ENCODE measurements around the gene CRYBG1. TPM values are rescaled to one million over a fixed set of nuclear protein-coding genes. Genes with fewer than 3 reads are reported as not detected.

The CRYBG1 gene
- total RNA-seq, 5 donors from 2014 or later (not counting 1 experiment from before 2014, with no cell fraction given), result 26.4 to 50.1 (median 38.0) TPM

GRCh38 chr6:106522562-106523250 is 162.2 kb downstream of the CRYBG1 start:
- Mint-ChIP-seq H3K4me1 (peaks cover 76 to 85% (median 76%) of the 10 kb centered on the region in 3 donors), H3K27me3 (no peaks in the 10 kb centered on the region), H3K27ac (peak overlapping the region; percentile 96 to 97), H3K36me3 (peaks cover 16% of the 10 kb centered on the region), H3K9me3 (no peaks in the 10 kb centered on the region), H3K4me3 (peak overlapping the region; percentile 88 to 94 (median 90))
- DNase-seq (peak in 1 of 35 experiments; percentile 45), ATAC-seq (replicated peaks in 1 of 4) (no peak)
- Histone ChIP-seq H3K4me3 (ENCODE audit: control insufficient read depth in 1 of 2, extremely low read depth in 1 of 2, low read length in 1 of 2) (peak overlapping the region; percentile 74 to 84), H3K4me1 (ENCODE audit: control insufficient read depth in 1 of 2, extremely low read depth in 1 of 2, insufficient read depth in 2 of 2, low read length in 2 of 2) (peaks cover 40 to 55% of the 10 kb centered on the region in 2 experiments), H3K27ac (ENCODE audit: low read length) (peak overlapping the region; percentile 93), H3K36me3 (ENCODE audit: control insufficient read depth in 2 of 2, extremely low read depth in 1 of 2, insufficient read depth in 1 of 2, low read length in 1 of 2) (peaks cover 0 to 12% of the 10 kb centered on the region in 2 donors), H3K27me3 (replicated peaks in 1 of 2; ENCODE audit: control insufficient read depth in 2 of 2, extremely low read depth in 1 of 2, insufficient read depth in 2 of 2, low read length in 1 of 2) (no peaks in the 10 kb centered on the region), H3K9me3 (no peaks in the 10 kb centered on the region)
- CTCF ChIA-PET, result interaction anchor here (0.5 to 4.5 kb wide), 10 partner anchors 11 to 161 kb away, joined by 3 to 75 read pairs (median 4); no protein-coding TSS in a partner anchor
- no CpG with 5 or more reads among the region's 6 CpGs for WGBS (ENCODE audit: insufficient coverage)
- POLR2A ChIA-PET, result interaction anchor here (0.6 to 3.4 kb wide), 11 partner anchors 8 to 39 kb away, joined by 3 to 20 read pairs (median 5); no protein-coding TSS in a partner anchor

- Mint-ChIP-seq H3K4me3 (peak overlapping the region; percentile 85 to 90 (median 88)), H3K27me3 (no peaks in the 10 kb centered on the region), H3K36me3 (peaks cover 36% of the 10 kb centered on the region), H3K9me3 (no peaks in the 10 kb centered on the region), H3K4me1 (peaks cover 71 to 74% (median 71%) of the 10 kb centered on the region in 3 donors), H3K27ac (peak overlapping the region; percentile 95 to 96)
- H3K4me1 ChIP-seq (ENCODE audit: control insufficient read depth in 1 of 2, extremely low read depth in 1 of 2, insufficient read depth in 2 of 2, low read length in 2 of 2), result peaks cover 17 to 34% of the 10 kb centered on the region in 2 experiments
- WGBS (ENCODE audit: insufficient coverage), result 0% methylated on average over 4 of the region's 7 CpGs
- ATAC-seq (replicated peaks in 1 of 4) (peak; percentile 28 to 46 (median 38)), DNase-seq (peak in 1 of 35 experiments; percentile 69)
- CTCF ChIA-PET, result interaction anchor here (0.7 to 2.9 kb wide), 8 partner anchors 9 to 73 kb away, joined by 3 to 29 read pairs (median 6); no protein-coding TSS in a partner anchor
- peaks cover 0 to 33% of the 10 kb centered on the region in 2 donors for H3K36me3 ChIP-seq (ENCODE audit: control insufficient read depth in 2 of 2, extremely low read depth in 1 of 2, insufficient read depth in 1 of 2, low read length in 1 of 2)
- POLR2A ChIA-PET, result interaction anchor here (0.8 to 2.4 kb wide), 8 partner anchors 9 to 34 kb away, joined by 3 to 15 read pairs (median 4); no protein-coding TSS in a partner anchor
- peak overlapping the region; percentile 47 to 74 for H3K4me3 ChIP-seq (ENCODE audit: control insufficient read depth in 1 of 2, extremely low read depth in 1 of 2, low read length in 1 of 2)
- no peaks in the 10 kb centered on the region for H3K9me3 ChIP-seq
- peak overlapping the region; percentile 93 for H3K27ac ChIP-seq (ENCODE audit: low read length)
- H3K27me3 ChIP-seq (replicated peaks in 1 of 2; ENCODE audit: control insufficient read depth in 2 of 2, extremely low read depth in 1 of 2, insufficient read depth in 2 of 2, low read length in 1 of 2), result no peaks in the 10 kb centered on the region
Observed at GRCh38 chr6:106525107-106525881, 164.8 kb downstream of the CRYBG1 start.

- no peak for ATAC-seq (replicated peaks in 1 of 4)
- H3K4me1 Mint-ChIP-seq, result peaks cover 68 to 75% (median 70%) of the 10 kb centered on the region in 3 donors
Observed at GRCh38 chr6:106525882-106526275, 165.4 kb downstream of the CRYBG1 start.

DNA sequence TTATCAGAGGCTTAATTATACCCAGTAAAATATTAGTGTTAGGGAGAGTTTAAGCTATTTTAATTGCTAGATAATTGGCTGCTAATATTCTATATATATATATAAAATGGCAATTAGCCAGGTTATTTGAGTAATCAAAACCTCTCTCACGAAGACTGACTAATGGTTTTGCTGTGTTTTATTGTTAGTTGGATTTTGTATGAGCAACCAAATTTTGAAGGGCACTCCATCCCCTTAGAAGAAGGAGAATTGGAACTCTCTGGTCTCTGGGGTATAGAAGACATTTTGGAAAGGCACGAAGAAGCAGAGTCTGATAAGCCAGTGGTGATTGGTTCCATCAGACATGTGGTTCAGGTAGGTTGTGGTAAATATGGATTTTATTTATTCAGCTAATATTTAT is 166.6 kb downstream of the CRYBG1 start:
- Histone ChIP-seq H3K27ac (ENCODE audit: low read length) (no peak overlapping the region), H3K4me1 (ENCODE audit: control insufficient read depth in 1 of 2, extremely low read depth in 1 of 2, insufficient read depth in 2 of 2, low read length in 2 of 2) (peaks cover 14 to 28% of the 10 kb centered on the region in 2 experiments), H3K9me3 (no peaks in the 10 kb centered on the region), H3K36me3 (ENCODE audit: control insufficient read depth in 2 of 2, extremely low read depth in 1 of 2, insufficient read depth in 1 of 2, low read length in 1 of 2) (peaks cover 0 to 50% of the 10 kb centered on the region in 2 donors), H3K4me3 (ENCODE audit: control insufficient read depth in 1 of 2, extremely low read depth in 1 of 2, low read length in 1 of 2) (no peak overlapping the region), H3K27me3 (replicated peaks in 1 of 2; ENCODE audit: control insufficient read depth in 2 of 2, extremely low read depth in 1 of 2, insufficient read depth in 2 of 2, low read length in 1 of 2) (no peaks in the 10 kb centered on the region)
- POLR2A ChIA-PET, result interaction anchor here (0.6 to 2.4 kb wide), 7 partner anchors 9 to 1666 kb away, joined by 3 to 10 read pairs (median 4); no protein-coding TSS in a partner anchor
- no peak for DNase-seq
- no CpG with 5 or more reads among the region's 2 CpGs for WGBS (ENCODE audit: insufficient coverage)
- Mint-ChIP-seq H3K27me3 (no peaks in the 10 kb centered on the region), H3K27ac (peak overlapping the region in 1 of 2 donors; percentile 45), H3K4me1 (peaks cover 56 to 79% (median 71%) of the 10 kb centered on the region in 3 donors), H3K4me3 (no peak overlapping the region), H3K9me3 (no peaks in the 10 kb centered on the region), H3K36me3 (peaks cover 49% of the 10 kb centered on the region)
- CTCF ChIA-PET, result interaction anchor here (0.7 to 1.2 kb wide), 4 partner anchors 12 to 81 kb away, joined by 3 to 7 read pairs (median 5); no protein-coding TSS in a partner anchor
- no peak for ATAC-seq (replicated peaks in 1 of 4)

More at GRCh38 chr6:106525882-106526275, 165.4 kb downstream of the CRYBG1 start:
- Histone ChIP-seq H3K36me3 (ENCODE audit: control insufficient read depth in 2 of 2, extremely low read depth in 1 of 2, insufficient read depth in 1 of 2, low read length in 1 of 2) (peaks cover 0 to 39% of the 10 kb centered on the region in 2 donors), H3K9me3 (no peaks in the 10 kb centered on the region), H3K27me3 (replicated peaks in 1 of 2; ENCODE audit: control insufficient read depth in 2 of 2, extremely low read depth in 1 of 2, insufficient read depth in 2 of 2, low read length in 1 of 2) (no peaks in the 10 kb centered on the region), H3K4me3 (ENCODE audit: control insufficient read depth in 1 of 2, extremely low read depth in 1 of 2, low read length in 1 of 2) (peak overlapping the region in 1 of 2 donors; percentile 47), H3K27ac (ENCODE audit: low read length) (peak overlapping the region; percentile 93), H3K4me1 (ENCODE audit: control insufficient read depth in 1 of 2, extremely low read depth in 1 of 2, insufficient read depth in 2 of 2, low read length in 2 of 2) (peaks cover 14 to 32% of the 10 kb centered on the region in 2 experiments)
- Mint-ChIP-seq H3K9me3 (no peaks in the 10 kb centered on the region), H3K27ac (peak overlapping the region; percentile 95 to 96), H3K36me3 (peaks cover 40% of the 10 kb centered on the region), H3K4me3 (peak overlapping the region in 2 of 3 donors; percentile 17 to 88), H3K27me3 (no peaks in the 10 kb centered on the region)
- ChIA-PET CTCF (interaction anchor here (0.7 to 2.9 kb wide), 8 partner anchors 8 to 80 kb away, joined by 3 to 29 read pairs (median 5); no protein-coding TSS in a partner anchor), POLR2A (interaction anchor here (0.5 to 2.4 kb wide), 10 partner anchors 8 to 34 kb away, joined by 3 to 15 read pairs (median 4); no protein-coding TSS in a partner anchor)
- 0% methylated on average over 1 of the region's 1 CpG for WGBS (ENCODE audit: insufficient coverage)
- DNase-seq, result peak in 1 of 35 experiments; percentile 50

- Histone ChIP-seq H3K36me3 (ENCODE audit: control insufficient read depth in 2 of 2, extremely low read depth in 1 of 2, insufficient read depth in 1 of 2, low read length in 1 of 2) (peaks cover 0 to 58% of the 10 kb centered on the region in 2 donors), H3K4me1 (ENCODE audit: control insufficient read depth in 1 of 2, extremely low read depth in 1 of 2, insufficient read depth in 2 of 2, low read length in 2 of 2) (peaks cover 15 to 19% of the 10 kb centered on the region in 2 experiments), H3K9me3 (no peaks in the 10 kb centered on the region), H3K4me3 (ENCODE audit: control insufficient read depth in 1 of 2, extremely low read depth in 1 of 2, low read length in 1 of 2) (no peak overlapping the region), H3K27me3 (replicated peaks in 1 of 2; ENCODE audit: control insufficient read depth in 2 of 2, extremely low read depth in 1 of 2, insufficient read depth in 2 of 2, low read length in 1 of 2) (no peaks in the 10 kb centered on the region), H3K27ac (ENCODE audit: low read length) (no peak overlapping the region)
- ChIA-PET POLR2A (interaction anchor here in 1 of 2 donors (0.6 to 1.3 kb wide), 2 partner anchors 8 to 27 kb away, joined by 3 to 4 read pairs; no protein-coding TSS in a partner anchor), CTCF (interaction anchor here in 1 of 2 donors (2.3 kb wide), 1 partner anchor 15 kb away, joined by 12 read pairs; no protein-coding TSS in a partner anchor)
- H3K4me3 Mint-ChIP-seq, result no peak overlapping the region
- peaks cover 58% of the 10 kb centered on the region for H3K36me3 Mint-ChIP-seq
- no peak for ATAC-seq (replicated peaks in 1 of 4)
- no CpG with 5 or more reads among the region's 3 CpGs for WGBS (ENCODE audit: insufficient coverage)
- H3K9me3 Mint-ChIP-seq, result no peaks in the 10 kb centered on the region
- peaks cover 58 to 81% (median 74%) of the 10 kb centered on the region in 3 donors for H3K4me1 Mint-ChIP-seq
- DNase-seq, result no peak
- no peaks in the 10 kb centered on the region for H3K27me3 Mint-ChIP-seq
- H3K27ac Mint-ChIP-seq, result peak overlapping the region; percentile 34 to 81
Observed at GRCh38 chr6:106527979-106528378, 167.5 kb downstream of the CRYBG1 start.
